Body of pancreas (tissue), 4 donors: ENCODE data around the gene MERTK. TPM values are rescaled to one million over a fixed set of nuclear protein-coding genes. Genes with fewer than 3 reads are reported as not detected.
A peak's percentile ranks its signal among the peaks of the same experiment; 100 is the strongest.

Source experiments
- ATAC-seq: fragments of 150-250 bp; one replicate; pipeline ENCODE4 v1.9.1; 2016
- DNase-seq, 4 donors: peaks; one replicate each; pipeline ENCODE4 v3.0.0-alpha.2; 2019
- H3K27ac ChIP-seq, 4 donors: fragments of 200-600 bp; sonication (generic); 1 replicate in 3 of 4; 2 replicates in 1 of 4; pipeline versions ENCODE4 v1.5.1 to v1.6.1; 2016 to 2019; ENCODE audit warnings: mild to moderate bottlenecking in 1 of 4, mixed read lengths in 1 of 4, moderate library complexity in 1 of 4
- H3K27me3 ChIP-seq, 2 donors: fragments of 200-600 bp; sonication (generic); one replicate each; pipeline ENCODE4 v1.6.0; 2016; ENCODE audit warnings: mild to moderate bottlenecking in 1 of 2
- H3K36me3 ChIP-seq, 2 donors: fragments of 200-600 bp; sonication (generic); replicated peaks in 1 of 2; 2 replicates each; pipeline ENCODE4 v1.5.1; 2016; ENCODE audit warnings: low read depth in 2 of 2; ENCODE audit not compliant: insufficient read depth in 1 of 2
- H3K4me1 ChIP-seq: fragments of 200-600 bp; sonication (generic); one replicate; pipeline ENCODE4 v1.6.0; 2016
- H3K4me3 ChIP-seq, 2 donors: fragments of 200-600 bp; sonication (generic); 1 replicate in 1 of 2; 2 replicates in 1 of 2; pipeline ENCODE4 v1.5.1; 2016 to 2019
- H3K9me3 ChIP-seq, 3 donors: fragments of 200-600 bp; sonication (generic); 1 replicate in 2 of 3; 2 replicates in 1 of 3; pipeline ENCODE4 v1.5.1; 2016
- CTCF ChIP-seq, 7 experiments: fragments of 450-650 bp in 4 of 7; fragments of 200-600 bp in 3 of 7; sonication (generic) in 3 of 7; IDR thresholded peaks; one replicate each; pipeline ENCODE4 v1.5.1; 2016 to 2019; ENCODE audit warnings: antibody characterized with exemption in 7 of 7
- POLR2A ChIP-seq, 3 donors: fragments of 450-650 bp; IDR thresholded peaks; one replicate each; pipeline ENCODE4 v1.6.1; 2016; ENCODE audit warnings: antibody characterized with exemption in 3 of 3, mild to moderate bottlenecking in 2 of 3
- WGBS, 2 donors: methylation state at CpG; one replicate each; pipeline ENCODE4 v1.1.5; 2017; 5-methylcytosine and 5-hydroxymethylcytosine counted together
- intact Hi-C: fragments of 100-400 bp; cut with DNase I; formaldehyde crosslinking; loops from one replicate; pipeline ENCODE4 v1.15.1; 2023
- total RNA-seq, 2 donors: library from RNA; depleted of rRNA; stranded (reverse); fragments of >200 nt; gene quantifications; one replicate each; pipeline ENCODE4 v1.1.0, GENCODE V29; 2016

Gene MERTK
- total RNA-seq, 2 donors from 2014 or later = 7.9 to 9.6 TPM

GRCh38 chr2:112059671-112060070 is 161.3 kb downstream of the MERTK start:
- no peak overlapping the region for H3K4me3 ChIP-seq
- 86 to 93% methylated on average over 2 of the region's 2 CpGs for WGBS, 2 donors
- H3K9me3 ChIP-seq = no peaks in the 10 kb centered on the region
- no peak for ATAC-seq
- no peak for TF ChIP-seq CTCF (IDR thresholded peaks at IDR 0.05)
- no peak for TF ChIP-seq POLR2A (IDR thresholded peaks at IDR 0.05)
- no peak overlapping the region for H3K27ac ChIP-seq
- H3K36me3 ChIP-seq = peaks cover 0 to 5% of the 10 kb centered on the region in 2 donors
- H3K4me1 ChIP-seq = peaks cover 29% of the 10 kb centered on the region
- no peak for DNase-seq
- intact Hi-C loops = no loop called here
- H3K27me3 ChIP-seq = no peaks in the 10 kb centered on the region

GRCh38 chr2:112061299-112061698 is 162.9 kb downstream of the MERTK start:
- peaks cover 0 to 7% of the 10 kb centered on the region in 2 donors for H3K36me3 ChIP-seq
- WGBS, 2 donors = 47 to 65% methylated on average over 1 of the region's 1 CpG

GRCh38 chr2:112061840-112062239 is 163.4 kb downstream of the MERTK start:
- WGBS, 2 donors = 80 to 92% methylated on average over 2 of the region's 2 CpGs
- TF ChIP-seq CTCF (IDR thresholded peaks at IDR 0.05) (no peak), POLR2A (IDR thresholded peaks at IDR 0.05) (no peak)
- no peak overlapping the region for H3K4me3 ChIP-seq
- no peaks in the 10 kb centered on the region for H3K27me3 ChIP-seq
- H3K27ac ChIP-seq = no peak overlapping the region
- intact Hi-C loops = no loop called here
- DNase-seq (no peak), ATAC-seq (no peak)
- peaks cover 22% of the 10 kb centered on the region for H3K4me1 ChIP-seq
- H3K36me3 ChIP-seq = peaks cover 0 to 7% of the 10 kb centered on the region in 2 donors
- H3K9me3 ChIP-seq = no peaks in the 10 kb centered on the region

More at GRCh38 chr2:112061299-112061698, 162.9 kb downstream of the MERTK start:
- intact Hi-C loops = no loop called here
- ATAC-seq = no peak
- Histone ChIP-seq H3K27ac (peak overlapping the region in 1 of 4 donors; percentile 15), H3K4me3 (no peak overlapping the region), H3K27me3 (no peaks in the 10 kb centered on the region), H3K4me1 (peaks cover 27% of the 10 kb centered on the region), H3K9me3 (no peaks in the 10 kb centered on the region)
- DNase-seq = no peak
- no peak for TF ChIP-seq CTCF (IDR thresholded peaks at IDR 0.05)

GRCh38 chr2:112062894-112063293 is 164.5 kb downstream of the MERTK start:
- Histone ChIP-seq H3K9me3 (no peaks in the 10 kb centered on the region), H3K27ac (no peak overlapping the region), H3K4me3 (no peak overlapping the region), H3K4me1 (peaks cover 12% of the 10 kb centered on the region), H3K36me3 (peaks cover 0 to 15% of the 10 kb centered on the region in 2 donors), H3K27me3 (no peaks in the 10 kb centered on the region)
- DNase-seq = no peak
- no peak for ATAC-seq
- 96 to 100% methylated on average over 1 of the region's 1 CpG for WGBS, 2 donors
- intact Hi-C loops = no loop called here
- TF ChIP-seq CTCF (IDR thresholded peaks at IDR 0.05) = no peak
- no peak for TF ChIP-seq POLR2A (IDR thresholded peaks at IDR 0.05)

- Histone ChIP-seq H3K4me1 (peaks cover 4% of the 10 kb centered on the region), H3K4me3 (no peak overlapping the region), H3K36me3 (peaks cover 0 to 19% of the 10 kb centered on the region in 2 donors), H3K27me3 (no peaks in the 10 kb centered on the region), H3K27ac (no peak overlapping the region), H3K9me3 (no peaks in the 10 kb centered on the region)
- TF ChIP-seq CTCF (IDR thresholded peaks at IDR 0.05) (no peak), POLR2A (IDR thresholded peaks at IDR 0.05) (no peak)
- ATAC-seq (no peak), DNase-seq (no peak)
- 86 to 90% methylated on average over 5 of the region's 5 CpGs for whole genome bisulfite sequencing, 2 donors
- intact Hi-C loops = no loop called here
Observed at GRCh38 chr2:112065486-112065885, 167.1 kb downstream of the MERTK start.
